ENCODE results near the gene CNTNAP3. TPM values are rescaled to one million over a fixed set of nuclear protein-coding genes. Genes with fewer than 3 reads are reported as not detected.
"Not testable (repeated sequence)": the region's sequence is repeated elsewhere in the genome, so short reads cannot be mapped to it uniquely, and the experiment has no call there.

CNTNAP3 gene
- total and polyA plus RNA-seq, 2 of the 13 experiments (the other 11 are each of a cell fraction or from before 2014, with no cell fraction given): 0.84 to 4.8 TPM

GRCh38 chr9:39030204-39031019, 257.6 kb downstream of the CNTNAP3 start:
- H2AFZ ChIP-seq (ENCODE audit: low read length); in situ Hi-C loops (cut with HindIII; ENCODE audit: extremely low pct_ligation_motif_present, low pct_unique_long_range_greater_than_20kb); intact Hi-C loops (cut with micrococcal nuclease; ENCODE audit: unreplicated experiment); H3K4me1 ChIP-seq (ENCODE audit: insufficient read depth, low read length); POLR2A ChIA-PET; FAIRE-seq; H3K36me3 ChIP-seq (replicated peaks in 1 of 2; ENCODE audit: control insufficient read depth in 1 of 2, insufficient read depth in 2 of 2, low read length in 2 of 2); BruUV-seq (replicated peaks); H3K27me3 ChIP-seq (ENCODE audit: control insufficient read depth in 1 of 2, insufficient read depth in 2 of 2, low read length in 2 of 2); H4K20me1 ChIP-seq (ENCODE audit: insufficient read depth, low read length); CTCF ChIA-PET (ENCODE audit: low intra/inter-chr PET ratio, low total read pairs); H3K79me2 ChIP-seq (ENCODE audit: insufficient read depth, low read length); H3K9me3 ChIP-seq (ENCODE audit: low read length); H3K9ac ChIP-seq (ENCODE audit: insufficient read depth, low read depth, low read length); H3K4me3 ChIP-seq (replicated peaks in 1 of 3; ENCODE audit: insufficient read depth in 1 of 3, low read depth in 2 of 3, low read length in 3 of 3); H3K4me2 ChIP-seq (ENCODE audit: low read depth, low read length); H3K27ac ChIP-seq (ENCODE audit: extremely low read length, insufficient read depth, low read length); TF ChIP-seq SOX6 (IDR thresholded peaks at IDR 0.05); SOX13 (IDR thresholded peaks at IDR 0.05); FOXP1 (IDR thresholded peaks at IDR 0.05); HNF1A (CRISPR knock-in tag; IDR thresholded peaks at IDR 0.05; ENCODE audit: borderline replicate concordance): not testable (repeated sequence)
- ATAC-seq (peak; percentile 89), DNase-seq (ENCODE audit: low spot score) (peak; percentile 75)
- WGBS (ENCODE audit: low lambda C conversion rate): 15% methylated on average over 9 of the region's 11 CpGs
- TF ChIP-seq SOX6 (CRISPR knock-in tag; IDR thresholded peaks at IDR 0.05): peak; percentile 21; the same call in 1 of the 2 replicates
- TF ChIP-seq FOXA3 (CRISPR knock-in tag; IDR thresholded peaks at IDR 0.05): peak; percentile 50; the same call in 1 of the 2 replicates
- TF ChIP-seq SOX13 (CRISPR knock-in tag; conservative IDR thresholded peaks at IDR 0.05 in 1 of 2, IDR thresholded peaks at IDR 0.05 in 1 of 2): peak in 1 of 2 experiments; percentile 71; a peak in 2 of 4 replicates
- 0 out of 2 replicates have a peak, but pooled peaks have one; percentile 16 for TF ChIP-seq FOXP1 (CRISPR knock-in tag; IDR thresholded peaks at IDR 0.05)
- peak; percentile 86 for TF ChIP-seq SOX5 (CRISPR knock-in tag; IDR thresholded peaks at IDR 0.05; ENCODE audit: borderline replicate concordance)
- peak; percentile 38; the same call in 1 of the 2 replicates for TF ChIP-seq HMG20A (CRISPR knock-in tag; IDR thresholded peaks at IDR 0.05; ENCODE audit: borderline replicate concordance)
- TF ChIP-seq ARID3A (IDR thresholded peaks at IDR 0.05; ENCODE audit: low read depth, low read length): peak; percentile 60
- peak; percentile 52 for TF ChIP-seq GATAD2A (CRISPR knock-in tag; IDR thresholded peaks at IDR 0.05)
- TF ChIP-seq CEBPG (CRISPR knock-in tag; IDR thresholded peaks at IDR 0.05): peak; percentile 62
- TF ChIP-seq HNF1A (IDR thresholded peaks at IDR 0.05; ENCODE audit: low read depth): 0 out of 2 replicates have a peak, but pooled peaks have one; percentile 57
- TF ChIP-seq JUNB (CRISPR knock-in tag; IDR thresholded peaks at IDR 0.05; ENCODE audit: borderline replicate concordance): peak; percentile 43; the same call in 1 of the 2 replicates
- peak; percentile 54; the same call in 1 of the 2 replicates for TF ChIP-seq RARA (CRISPR knock-in tag; IDR thresholded peaks at IDR 0.05)
- peak; percentile 57; the same call in 1 of the 2 replicates for TF ChIP-seq CEBPB (IDR thresholded peaks at IDR 0.05; ENCODE audit: borderline replicate concordance, low read depth, low read length)
- 0 out of 2 replicates have a peak, but pooled peaks have one; percentile 22 for TF ChIP-seq ZNF12 (CRISPR knock-in tag; IDR thresholded peaks at IDR 0.05)
